ENCODE results near the gene USP32.

USP32 gene

DNA sequence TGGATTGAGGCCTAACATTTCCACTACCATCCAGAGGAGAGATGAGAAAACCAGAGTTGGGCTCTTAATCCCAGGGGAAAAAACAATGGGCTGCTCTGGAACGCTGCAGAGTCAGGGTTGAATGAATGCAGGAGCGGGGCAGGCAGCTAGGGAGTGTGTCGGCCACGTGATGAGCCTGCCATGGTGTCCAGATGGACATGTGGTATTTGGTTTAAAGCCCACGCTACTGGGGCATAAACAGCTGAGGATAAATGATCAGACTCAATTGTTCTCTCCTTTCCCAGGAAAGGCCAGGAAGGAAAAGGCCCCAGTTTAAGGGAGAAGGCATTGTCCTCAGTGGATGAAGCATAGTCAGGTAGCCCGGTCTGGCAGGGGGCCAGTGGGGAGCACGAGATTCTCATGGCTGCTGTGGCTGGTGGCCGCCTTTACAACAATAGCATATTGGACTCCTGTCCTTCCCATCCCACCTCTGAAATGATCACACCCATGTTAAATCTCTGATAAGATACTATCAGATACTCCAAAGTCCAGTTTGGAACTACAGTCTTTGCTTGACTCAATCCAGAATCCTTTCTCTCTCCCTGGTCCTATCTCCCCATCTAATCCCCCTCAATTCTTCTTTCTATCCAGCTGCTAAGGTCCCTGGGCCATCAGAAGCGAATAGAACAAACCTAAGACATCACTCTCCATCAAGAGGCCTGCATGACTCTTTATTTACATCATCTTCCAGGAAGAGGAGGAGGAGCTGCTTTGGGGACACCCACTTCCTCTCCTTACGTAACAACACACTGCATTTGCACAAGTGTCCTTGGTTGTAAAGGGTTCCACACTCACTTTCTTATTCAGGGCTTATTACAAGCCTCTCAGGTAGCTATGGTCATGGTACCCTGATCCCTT lies 221.8 kb downstream of the USP32 start:
- no peak for DNase-seq

DNA sequence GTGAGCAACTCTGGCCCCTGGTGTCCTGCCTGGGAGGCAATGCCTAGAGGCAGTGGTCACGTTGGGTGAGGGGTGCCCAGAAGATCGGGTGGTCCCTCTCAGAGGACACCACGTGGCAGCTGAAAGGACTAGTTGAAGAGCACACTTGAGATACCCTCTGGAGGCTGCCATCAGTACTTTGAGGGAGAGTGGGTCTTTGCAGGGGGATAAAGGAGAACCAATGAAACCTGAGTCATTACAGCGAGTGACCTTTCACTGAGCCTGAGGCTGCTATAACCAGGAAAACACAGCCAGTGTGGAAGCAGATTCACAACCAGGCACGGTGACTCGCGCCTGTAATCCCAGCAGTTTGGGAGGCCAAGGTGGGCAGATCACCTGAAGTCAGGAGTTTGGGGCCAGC lies 223.3 kb downstream of the USP32 start:
- DNase-seq: no peak

DNA sequence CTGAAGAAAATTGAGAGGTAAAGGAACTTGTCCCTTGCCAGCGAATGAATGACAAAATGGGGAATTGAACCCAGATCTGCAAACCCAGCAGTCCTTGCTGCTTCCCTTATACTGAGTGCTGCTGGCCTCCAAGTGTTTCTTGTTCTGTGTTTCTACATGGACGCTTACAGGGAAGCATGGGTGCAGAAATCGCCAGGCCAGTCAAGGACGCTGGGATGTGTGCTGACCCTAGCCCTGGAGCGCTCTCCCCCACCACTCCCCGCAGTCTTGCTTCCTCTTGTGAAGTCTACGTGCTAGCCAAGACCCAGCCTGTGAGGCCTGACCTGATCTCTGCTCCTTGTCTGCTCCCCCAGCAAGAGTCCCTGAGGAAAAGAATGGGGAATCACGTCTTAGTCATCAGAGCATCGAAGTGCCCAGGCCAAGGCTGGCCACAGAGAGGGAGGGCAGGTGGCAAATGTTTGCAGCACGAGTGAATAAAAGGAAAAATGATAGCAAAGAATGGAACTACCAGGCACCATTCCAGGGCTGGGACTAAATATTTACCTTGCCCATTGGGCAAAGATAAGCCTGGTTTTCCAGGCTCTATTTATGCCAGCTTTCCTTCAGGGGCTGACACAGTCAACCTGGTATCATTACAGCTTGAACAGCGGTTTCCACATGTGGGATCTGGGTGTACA lies 224.7 kb downstream of the USP32 start:
- DNase-seq: no peak

DNA sequence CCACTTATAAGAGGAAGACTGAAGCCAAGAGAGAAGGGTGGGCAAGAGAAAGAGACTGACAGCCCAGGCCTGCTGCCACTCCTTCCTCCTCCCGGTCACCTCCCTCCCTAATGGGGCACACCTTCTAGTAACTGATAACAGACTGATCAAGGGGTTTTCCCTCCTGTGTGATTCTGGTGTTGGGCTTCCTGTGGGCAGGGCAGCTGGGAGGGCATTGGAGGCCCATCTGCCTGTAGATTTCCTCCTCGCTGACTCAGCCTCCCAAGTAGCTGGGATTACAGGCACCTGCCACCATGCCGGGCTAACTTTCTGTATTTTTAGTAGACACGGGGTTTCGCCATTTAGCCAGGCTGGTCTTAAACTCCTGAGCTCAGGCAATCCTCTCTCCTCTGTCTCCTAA lies 226.0 kb downstream of the USP32 start:
- DNase-seq: no peak

DNA sequence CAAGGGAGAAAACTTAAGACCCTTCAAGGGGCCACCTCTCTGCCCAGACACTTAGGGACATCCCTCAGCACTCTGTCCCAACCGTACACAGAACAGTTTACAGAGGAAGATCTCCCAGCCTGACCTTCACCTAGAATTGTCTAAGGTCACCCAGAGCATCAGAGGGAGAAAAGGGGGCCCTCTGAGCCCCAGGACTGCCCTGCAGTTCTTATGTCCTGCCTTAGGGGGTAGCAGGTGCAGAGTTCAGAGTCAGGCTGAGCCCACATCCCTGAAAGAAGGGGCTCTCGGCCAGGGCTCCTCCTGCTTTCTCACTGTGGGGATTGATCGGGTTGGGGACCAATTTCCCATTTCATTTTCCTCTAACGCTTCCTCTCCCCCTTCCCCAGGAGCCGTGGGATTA lies 226.7 kb downstream of the USP32 start:
- no peak for DNase-seq

DNA sequence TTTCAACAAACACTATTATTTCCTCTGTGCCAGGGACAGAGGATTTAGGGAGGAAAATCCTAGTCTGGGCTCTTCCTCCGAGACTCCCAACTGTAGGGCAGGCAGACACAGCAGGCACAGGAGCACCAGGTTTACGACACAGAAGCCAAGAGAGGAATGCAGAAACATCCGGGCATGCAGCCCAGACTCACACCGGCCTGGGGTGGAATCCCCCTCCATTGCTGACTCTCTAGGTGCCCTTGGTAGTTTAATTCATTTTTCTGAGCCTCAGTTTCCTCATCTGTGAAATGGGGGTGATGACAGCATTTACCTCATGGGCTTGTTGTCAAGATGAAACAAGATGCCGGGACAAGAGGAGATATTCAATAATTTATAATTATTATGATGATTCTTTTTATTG lies 227.2 kb downstream of the USP32 start:
- DNase-seq: no peak

DNA sequence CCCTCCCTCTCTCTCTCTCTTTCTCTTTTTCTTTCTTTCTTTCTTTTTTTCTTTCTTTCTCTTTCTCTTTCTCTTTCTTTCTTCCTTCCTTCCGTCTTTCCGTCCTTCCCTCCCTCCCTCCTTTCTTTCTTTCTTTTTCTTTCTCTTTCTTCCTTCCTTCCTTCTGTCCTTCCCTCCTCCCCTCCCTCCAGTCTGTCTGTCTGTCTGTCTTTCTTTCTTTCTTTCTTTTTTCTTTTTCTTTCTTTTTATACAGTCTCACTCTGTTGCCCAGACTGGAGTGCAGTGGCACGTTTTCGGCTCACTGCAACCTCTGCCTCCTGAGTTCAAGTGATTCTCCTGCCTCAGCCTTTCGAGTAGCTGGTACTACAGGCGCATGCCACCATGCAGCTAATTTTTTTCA lies 227.8 kb downstream of the USP32 start:
- DNase-seq: no peak

DNA sequence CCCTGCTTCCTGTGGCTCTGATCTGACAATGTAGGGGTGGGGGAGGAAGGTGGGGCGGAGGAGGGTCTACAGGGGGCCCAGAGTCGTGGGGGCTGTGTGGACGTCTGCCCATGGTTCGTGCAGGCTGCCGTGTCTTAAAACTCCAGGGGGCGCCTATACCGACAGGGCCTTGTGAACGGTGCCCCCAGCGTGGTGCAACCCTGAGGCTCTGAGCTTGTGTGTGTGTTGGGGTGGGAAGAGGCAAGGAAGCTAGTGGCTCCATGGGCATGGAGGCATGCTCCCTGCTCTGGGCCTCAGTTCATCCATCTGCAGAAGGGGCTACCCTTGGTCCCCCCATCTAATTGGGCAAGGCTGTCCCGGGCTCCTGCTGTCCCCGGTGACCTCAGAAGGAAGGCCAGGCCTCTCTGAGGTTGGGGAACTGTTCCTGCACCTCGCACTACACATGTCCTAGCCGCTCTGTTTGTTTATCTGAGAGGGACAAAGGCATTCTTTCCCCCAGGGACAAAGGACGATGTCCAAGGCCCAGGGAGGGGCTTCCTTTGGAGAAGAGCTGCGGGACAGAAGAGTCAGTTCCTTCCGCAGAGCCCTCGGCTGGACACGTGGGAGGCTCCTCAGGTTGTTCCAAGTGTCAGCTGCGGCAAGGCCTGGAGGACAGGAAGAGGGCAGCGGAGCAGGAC lies 228.7 kb downstream of the USP32 start:
- no peak for DNase-seq

DNA sequence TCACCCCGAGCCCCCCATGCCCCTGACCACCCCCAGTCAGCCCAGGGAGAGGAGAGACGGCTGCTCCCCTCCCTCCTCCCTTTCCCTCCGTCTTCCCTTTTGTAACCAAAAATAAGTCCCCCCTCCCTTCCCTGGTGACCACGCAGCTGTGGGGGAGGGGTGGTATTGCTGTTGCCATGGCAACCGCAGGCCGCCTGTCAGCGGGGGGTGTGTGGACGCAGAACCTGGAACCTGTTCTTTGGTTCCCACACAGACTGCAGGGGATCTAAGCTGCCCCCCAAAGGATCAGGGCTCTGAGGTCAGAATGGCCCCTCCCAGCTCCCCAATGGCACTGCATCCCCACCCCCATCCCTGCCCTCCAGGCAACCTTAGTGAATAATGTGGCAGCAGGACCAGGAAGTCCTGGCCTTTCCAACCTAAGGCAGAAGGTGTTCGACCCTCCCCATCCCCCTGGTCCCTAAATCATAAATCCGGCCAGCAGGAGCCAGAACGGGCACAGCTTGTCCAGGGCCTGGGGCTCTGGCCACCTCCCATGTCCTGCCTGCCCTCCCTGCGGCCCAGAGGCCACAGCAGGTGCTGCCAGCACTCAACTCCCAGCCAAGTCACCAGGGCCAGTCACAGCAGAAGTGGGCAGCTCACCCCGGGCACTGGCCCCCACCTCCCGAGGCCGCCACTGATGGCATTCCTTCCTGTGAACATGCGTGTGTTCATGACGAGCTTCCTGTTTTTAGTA lies 230.2 kb downstream of the USP32 start:
- DNase-seq: no peak

DNA sequence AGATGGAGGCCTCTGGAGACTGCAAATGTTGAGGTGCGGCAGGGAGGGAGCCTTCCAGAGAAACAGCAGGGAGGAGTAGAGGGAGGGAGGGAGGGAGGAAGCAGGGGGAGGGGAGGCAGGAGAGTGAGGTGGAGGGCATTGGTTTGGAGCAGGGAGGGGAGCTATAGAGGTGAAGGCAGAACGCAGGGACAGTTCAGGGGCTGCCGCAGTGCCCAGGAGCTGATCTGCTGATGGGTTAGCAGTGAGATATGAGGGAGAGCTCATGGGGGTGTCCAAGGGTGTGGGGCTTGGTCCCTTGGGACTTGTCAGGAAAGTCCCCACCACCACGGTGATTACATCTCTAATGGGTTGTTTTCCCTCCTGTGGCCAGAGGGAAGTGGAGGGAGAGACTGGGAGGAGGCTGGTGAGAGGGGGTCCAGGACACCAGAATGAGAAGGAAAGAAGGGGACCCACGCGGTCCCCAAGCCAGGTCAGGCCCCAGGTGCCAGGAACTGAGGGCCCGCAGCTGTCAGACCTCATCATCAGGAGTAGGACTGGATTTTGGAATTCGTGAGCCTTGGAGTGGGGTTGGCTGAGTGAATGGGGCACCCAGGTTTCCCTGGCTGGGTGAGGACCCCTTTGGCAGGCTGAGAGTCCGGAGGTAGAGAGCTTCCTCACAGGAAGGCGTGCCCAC lies 231.0 kb downstream of the USP32 start:
- no peak for DNase-seq

DNA sequence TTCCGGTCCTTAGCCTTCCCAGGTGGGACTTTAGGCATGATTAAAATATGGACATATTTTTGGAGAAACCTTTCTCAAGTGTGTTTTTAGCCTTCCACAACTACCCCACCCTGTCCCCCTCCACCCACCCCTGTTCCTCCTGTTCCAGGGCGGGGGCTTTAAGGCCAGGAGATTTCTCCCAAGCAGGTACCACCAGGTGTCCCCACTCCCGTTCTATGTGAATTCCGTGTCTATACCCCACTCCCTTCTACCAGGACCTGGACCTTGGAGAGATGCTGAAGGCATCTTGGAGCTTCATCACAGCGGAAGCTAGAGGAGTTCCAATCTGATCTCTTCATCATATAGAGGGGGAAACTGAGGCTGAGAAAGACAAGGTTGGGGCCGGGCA lies 232.5 kb downstream of the USP32 start:
- DNase-seq: no peak

DNA sequence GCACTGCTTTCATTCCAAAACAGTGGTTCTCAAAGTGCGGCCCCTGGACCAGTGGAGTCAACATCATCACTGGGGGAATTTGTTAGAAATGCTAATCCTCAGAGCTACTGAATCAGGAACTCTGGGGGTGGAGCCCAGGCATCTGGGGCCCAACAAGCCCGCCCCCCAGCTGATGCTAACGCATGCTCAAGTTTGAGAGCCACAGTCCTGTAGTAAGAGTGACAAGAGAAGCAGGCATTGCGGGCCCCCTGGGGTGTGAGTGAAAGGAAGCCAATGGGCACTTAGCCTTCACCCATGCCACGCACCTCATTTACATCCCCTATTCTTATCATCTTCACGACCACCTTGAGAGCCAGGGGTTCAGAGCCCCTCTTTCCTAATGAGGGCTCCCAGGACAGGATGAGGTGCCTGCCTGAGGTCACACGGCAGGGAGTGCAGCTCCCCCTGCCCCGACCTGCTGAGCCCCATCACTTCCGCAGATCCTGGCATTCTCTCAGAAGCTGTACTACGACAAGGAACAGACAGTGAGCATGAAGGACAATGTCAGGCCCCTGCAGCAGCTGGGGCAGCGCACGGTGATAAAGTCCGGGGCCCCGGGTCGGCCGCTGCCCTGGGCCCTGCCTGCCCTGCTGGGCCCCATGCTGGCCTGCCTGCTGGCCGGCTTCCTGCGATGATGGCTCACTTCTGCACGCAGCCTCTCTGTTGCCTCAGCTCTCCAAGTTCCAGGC lies 233.0 kb downstream of the USP32 start:
- DNase-seq: no peak

DNA sequence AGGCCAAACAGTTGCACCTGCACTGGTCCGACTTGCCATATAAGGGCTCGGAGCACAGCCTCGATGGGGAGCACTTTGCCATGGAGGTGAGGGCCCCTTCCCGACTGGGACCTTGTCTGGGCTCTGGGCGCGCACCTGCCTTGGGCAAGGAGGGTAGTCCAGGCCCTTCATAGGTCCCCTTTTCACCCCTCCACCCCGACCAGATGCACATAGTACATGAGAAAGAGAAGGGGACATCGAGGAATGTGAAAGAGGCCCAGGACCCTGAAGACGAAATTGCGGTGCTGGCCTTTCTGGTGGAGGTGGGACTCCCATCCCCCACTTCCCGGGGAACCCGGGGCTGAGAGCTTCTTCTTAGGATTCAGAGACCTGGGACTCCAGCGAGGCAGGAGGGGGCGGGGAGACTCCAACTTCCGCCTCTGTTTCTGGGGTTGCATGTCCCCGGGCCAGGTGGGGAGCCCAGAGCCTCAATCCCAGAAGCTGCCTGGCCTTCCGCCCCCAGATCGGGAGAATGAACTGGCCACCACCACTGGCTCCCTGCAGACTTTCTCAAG lies 234.4 kb downstream of the USP32 start:
- DNase-seq: no peak

DNA sequence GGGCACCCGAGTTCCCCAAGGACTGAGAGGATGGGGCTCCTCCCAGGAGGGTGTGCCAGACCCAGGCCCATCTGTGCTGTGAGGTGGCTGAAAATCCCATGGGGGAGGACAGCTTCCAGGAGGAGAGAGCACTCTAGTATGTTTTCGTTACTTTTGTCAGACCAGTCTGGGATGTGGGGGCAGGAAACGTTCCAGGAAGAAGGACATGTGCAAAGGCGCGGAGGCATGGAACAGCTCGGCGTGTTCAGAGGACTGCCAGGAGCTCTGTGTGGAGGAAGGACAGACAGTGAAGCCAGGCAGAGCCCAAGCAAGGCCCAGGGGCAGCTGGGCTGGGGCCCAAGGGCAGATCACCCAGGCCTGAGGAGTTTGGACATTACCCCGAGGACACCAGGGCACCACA lies 235.2 kb downstream of the USP32 start:
- DNase-seq: no peak

DNA sequence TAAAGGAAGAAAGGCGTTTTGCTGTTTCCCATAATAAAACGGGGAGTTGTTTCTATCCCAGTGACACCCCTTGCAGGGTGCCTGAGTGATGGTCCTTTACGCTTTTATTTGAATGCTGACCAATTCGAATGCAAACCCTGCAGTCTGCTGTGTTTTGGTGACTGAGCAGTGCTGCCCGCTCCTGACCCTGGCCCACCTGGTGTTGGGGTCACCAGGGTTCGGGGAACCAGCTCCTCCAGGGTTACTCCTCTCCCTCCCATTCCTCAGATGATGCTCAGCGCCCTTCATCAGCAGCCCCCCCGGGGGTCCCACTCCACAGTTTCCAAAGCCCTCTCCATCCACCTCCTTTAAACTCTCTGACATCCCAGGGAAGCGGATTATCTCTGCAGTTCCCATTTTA lies 236.1 kb downstream of the USP32 start:
- DNase-seq: no peak

DNA sequence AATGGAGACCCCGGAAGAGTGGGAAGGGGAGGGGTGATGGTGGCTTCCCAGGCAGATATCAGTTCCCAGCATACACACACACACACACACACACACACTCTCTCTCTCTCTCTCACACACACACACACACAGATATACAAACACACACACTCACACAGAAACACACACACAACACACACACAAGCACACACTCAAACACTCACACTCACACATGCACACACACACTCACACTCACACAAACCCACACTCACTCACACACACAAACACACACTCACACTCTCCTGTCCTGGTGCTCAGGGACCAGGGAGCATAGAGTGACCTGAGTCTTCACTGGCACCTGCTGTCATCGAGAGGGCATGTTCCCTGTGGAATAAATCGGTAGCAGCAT lies 236.5 kb downstream of the USP32 start:
- DNase-seq: no peak

DNA sequence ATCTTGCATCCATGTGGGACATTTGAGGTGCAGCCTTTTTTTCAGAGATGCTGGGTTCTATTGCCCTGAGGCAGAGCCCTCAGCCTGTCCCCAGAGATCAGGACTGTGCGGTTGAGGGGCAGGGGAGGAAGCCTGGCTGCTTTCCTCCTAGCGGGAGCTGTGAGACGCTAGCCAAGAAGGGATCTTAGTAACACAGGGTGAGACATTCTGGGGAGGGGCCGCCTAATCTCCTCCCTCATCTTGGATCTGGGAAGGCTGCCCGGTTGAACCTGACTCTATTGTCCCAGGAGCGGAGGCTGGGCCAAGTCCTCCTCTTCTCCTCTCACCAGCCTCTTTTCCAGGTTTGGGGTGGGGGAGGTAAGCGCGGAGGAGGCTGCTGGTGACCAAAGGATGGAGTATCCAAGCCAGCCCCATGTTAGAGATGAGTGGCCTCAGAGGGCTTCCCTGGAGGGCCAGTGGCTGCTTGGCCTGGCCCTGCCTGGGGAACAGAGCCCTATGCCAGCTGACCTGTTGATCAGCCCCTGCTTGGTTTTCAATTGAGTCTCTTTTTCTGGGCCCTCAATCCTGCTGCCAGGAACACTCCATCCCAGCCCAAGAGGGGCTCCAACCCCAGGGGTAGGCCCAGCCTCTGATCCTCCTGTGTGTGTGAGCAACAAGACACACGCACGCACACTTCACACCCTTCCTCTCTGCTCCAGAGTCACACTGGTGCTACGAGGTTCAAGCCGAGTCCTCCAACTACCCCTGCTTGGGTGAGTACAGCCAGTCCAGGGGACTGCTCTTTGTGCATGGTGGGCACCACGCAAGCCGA lies 237.1 kb downstream of the USP32 start:
- peak; percentile 40 for DNase-seq

DNA sequence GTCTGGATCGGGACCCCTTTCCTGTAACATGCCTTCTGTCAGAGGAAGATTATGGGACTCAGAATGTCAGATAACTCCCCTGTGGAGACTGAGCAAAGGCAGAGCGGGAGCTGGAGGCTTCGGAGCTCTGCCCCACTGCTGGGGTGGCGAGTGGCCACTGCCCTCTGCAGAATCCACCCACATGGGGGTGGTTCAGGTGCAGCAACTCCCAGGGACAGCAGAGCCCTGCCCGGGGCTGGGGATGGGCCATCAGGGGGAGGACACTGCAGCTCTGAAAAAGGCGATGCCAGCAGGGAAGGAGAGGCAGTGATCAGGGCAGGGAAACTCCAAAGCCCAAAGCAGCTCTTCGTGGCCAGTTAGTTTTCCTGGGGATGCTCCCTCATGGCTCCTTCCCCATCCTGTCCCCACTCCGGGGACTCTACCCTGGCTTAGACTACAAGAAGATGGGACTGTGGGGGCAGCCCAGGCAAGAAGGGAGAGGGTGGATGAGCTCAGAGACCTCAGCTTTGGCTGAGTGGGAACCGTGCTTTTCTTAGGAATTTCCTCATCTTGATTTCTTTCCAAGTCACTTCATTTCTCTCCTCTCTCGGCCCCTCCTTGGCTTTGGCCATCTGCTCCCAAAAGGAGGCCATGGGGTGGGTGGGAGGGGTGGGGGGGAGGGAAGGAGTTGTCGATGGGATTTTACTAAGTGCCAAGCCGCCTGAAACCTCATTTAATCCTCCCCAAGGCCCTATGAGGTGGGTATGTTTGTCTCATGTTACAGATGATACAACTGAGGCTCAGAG lies 238.1 kb downstream of the USP32 start:
- no peak for DNase-seq

DNA sequence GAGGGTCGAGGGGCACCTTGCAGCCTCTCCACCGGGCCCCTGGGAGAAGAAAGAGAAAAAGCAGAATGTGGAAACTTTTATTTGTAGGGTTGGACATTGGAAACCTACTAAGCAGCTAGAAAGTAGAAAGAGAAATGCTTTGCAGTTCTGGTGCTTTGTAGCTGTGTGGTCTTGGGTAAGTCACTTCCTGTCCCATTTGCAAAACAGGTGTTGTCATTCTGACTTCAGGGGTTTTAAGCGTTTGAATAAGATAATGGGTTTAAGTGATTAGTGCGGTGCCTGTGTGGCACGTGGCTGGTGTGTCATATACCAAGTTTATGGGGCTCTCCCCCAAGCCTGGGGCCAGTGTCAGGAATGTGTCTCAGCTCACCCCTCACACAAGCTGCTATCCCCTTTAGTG lies 240.6 kb downstream of the USP32 start:
- no peak for DNase-seq
